ENCODE results near the gene SCAPER. TPM values are rescaled to one million over a fixed set of nuclear protein-coding genes. Genes with fewer than 3 reads are reported as not detected.

The SCAPER gene
- total and polyA plus RNA-seq, 2 of the 4 experiments (the other 2 are of a cell fraction): 2.9 to 9.7 TPM

- Histone ChIP-seq H3K27ac (ENCODE audit: insufficient read depth, low read length) (no peak overlapping the region), H2BK15ac (ENCODE audit: low read depth, low read length) (no peak overlapping the region), H2BK120ac (ENCODE audit: low read depth, low read length) (no peak overlapping the region), H2AFZ (replicated peaks; ENCODE audit: low read length, poor library complexity) (peak overlapping the region; percentile 47), H3K4ac (ENCODE audit: low read depth, low read length) (no peak overlapping the region; the same call in 1 of the 2 replicates), H3K9ac (ENCODE audit: low read depth, low read length) (no peak overlapping the region), H3K79me1 (ENCODE audit: low read depth in 1 of 2, low read length in 2 of 2) (peaks cover 3 to 13% of the 10 kb centered on the region in 2 experiments; a peak in 3 of 4 replicates), H3K27me3 (ENCODE audit: control insufficient read depth, insufficient read depth, low read length) (peaks cover 4% of the 10 kb centered on the region; the same call in 1 of the 2 replicates), H3K9me3 (ENCODE audit: control insufficient read depth, insufficient read depth, low read length) (peaks cover 3% of the 10 kb centered on the region; the same call in 1 of the 2 replicates), H4K20me1 (ENCODE audit: insufficient read depth, low read length) (peaks cover 5% of the 10 kb centered on the region), H4K91ac (ENCODE audit: insufficient read depth, low read depth, low read length) (no peak overlapping the region), H3K14ac (replicated peaks; ENCODE audit: low read depth, low read length) (no peak overlapping the region), H3K4me3 (ENCODE audit: insufficient read depth, low read depth, low read length) (no peak overlapping the region), H3K56ac (ENCODE audit: extremely low read depth, insufficient read depth, low read length) (no peak overlapping the region), H4K8ac (ENCODE audit: low read depth in 2 of 2, low read length in 2 of 2) (no peak overlapping the region; a peak in 1 of 4 replicates), H4K5ac (ENCODE audit: low read depth, low read length) (no peak overlapping the region), H2AK9ac (replicated peaks; ENCODE audit: low read depth, low read length, poor library complexity) (no peak overlapping the region), H2BK5ac (ENCODE audit: low read depth, low read length, poor library complexity, severe bottlenecking) (no peak overlapping the region), H3K4me1 (ENCODE audit: control insufficient read depth, insufficient read depth, low read length) (peaks cover 8% of the 10 kb centered on the region), H2AK5ac (ENCODE audit: low read depth, low read length) (no peak overlapping the region), H3K18ac (ENCODE audit: low read depth, low read length) (no peak overlapping the region), H3K23ac (ENCODE audit: low read depth, low read length) (no peak overlapping the region; the same call in 1 of the 2 replicates), H3K4me2 (ENCODE audit: low read depth, low read length) (no peak overlapping the region), H2BK20ac (ENCODE audit: low read depth, low read length) (no peak overlapping the region), H3K9me1 (ENCODE audit: insufficient read depth, low read length) (peaks cover 3% of the 10 kb centered on the region; the same call in 1 of the 2 replicates), H3K36me3 (ENCODE audit: control insufficient read depth, insufficient read depth, low read length) (peaks cover 4% of the 10 kb centered on the region; the same call in 1 of the 2 replicates)
- DNase-seq (no peak), ATAC-seq (ENCODE audit: low read depth) (no peak)
- TF ChIP-seq NFE2L2 (IDR thresholded peaks at IDR 0.05; ENCODE audit: low read depth, low read length) (no peak), RAD21 (IDR thresholded peaks at IDR 0.05; ENCODE audit: low read length) (peak; percentile 21; the same call in 1 of the 2 replicates), CTCF (conservative IDR thresholded peaks at IDR 0.05; ENCODE audit: low read depth, low read length) (peak; percentile 31), FOS (IDR thresholded peaks at IDR 0.05; ENCODE audit: low read depth, low read length) (no peak), RFX5 (IDR thresholded peaks at IDR 0.05; ENCODE audit: low read depth, low read length) (no peak), RCOR1 (IDR thresholded peaks at IDR 0.05; ENCODE audit: insufficient replicate concordance, low read length) (no peak)
- ChIA-PET POLR2A (ENCODE audit: unreplicated experiment) (no interaction called here), CTCF (no interaction called here)
- no TSS peak for BruUV-seq (replicated peaks)
- dilution Hi-C loops (cut with HindIII; ENCODE audit: low sequenced_read_pairs, unreplicated experiment): no loop called here
- in situ Hi-C loops (cut with MboI; ENCODE audit: low sequenced_read_pairs): loop anchor here (5.0 kb wide), 1 partner anchor 137 kb away; no protein-coding TSS in a partner anchor
- WGBS, 2 experiments (ENCODE audit: extremely low coverage in 2 of 2, insufficient read length in 1 of 2): 39% methylated on average over 3 of the region's 9 CpGs; no CpG with 5 or more reads in 1 of the 2 experiments
- intact Hi-C loops (cut with micrococcal nuclease): no loop called here
Observed at GRCh38 chr15:76333720-76334437, 571.3 kb downstream of the SCAPER start.
